GM19455 (cell line): ENCODE results near the gene OR52E1.
"Not testable (repeated sequence)": the region's sequence is repeated elsewhere in the genome, so short reads cannot be mapped to it uniquely, and the experiment has no call there.

Source experiments
- ATAC-seq: cut with Tn5 transposase; IDR thresholded peaks from one replicate; pipeline ENCODE4 v1.9.1; 2021; ENCODE audit not compliant: unreplicated experiment

The OR52E1 gene

GRCh38 chr11:5069272-5069671 is at the start of gene OR52E1:
TSS of gene OR52E1 (plus strand) at chr11:5069572.
- ATAC-seq = no peak

GRCh38 chr11:5021996-5022395 is 47.4 kb upstream of the OR52E1 start:
- no peak for ATAC-seq

- ATAC-seq = no peak
These were observed 32.7 kb upstream of the OR52E1 start for GRCh38 chr11:5036669-5037068.

GRCh38 chr11:5037926-5038325 is 31.4 kb upstream of the OR52E1 start:
- ATAC-seq = no peak

- no peak for ATAC-seq
These were observed 31.0 kb upstream of the OR52E1 start for GRCh38 chr11:5038341-5038740.

GRCh38 chr11:5040876-5041275 is 28.5 kb upstream of the OR52E1 start:
- no peak for ATAC-seq

- no peak for ATAC-seq
These were observed 27.3 kb upstream of the OR52E1 start for GRCh38 chr11:5042091-5042490.

- ATAC-seq = no peak
These were observed 26.0 kb upstream of the OR52E1 start for GRCh38 chr11:5043380-5043779.

- ATAC-seq = no peak
These were observed 23.1 kb upstream of the OR52E1 start, which contains the start of gene OR52J3 for GRCh38 chr11:5046226-5046625. TSS of gene OR52J3 (plus strand) at chr11:5046526. CDS start at chr11:5046526, 0 bp downstream.

GRCh38 chr11:5046754-5047330 is 22.5 kb upstream of the OR52E1 start:
- no peak for ATAC-seq

GRCh38 chr11:5058679-5059078 is 10.7 kb upstream of the OR52E1 start:
- not testable (repeated sequence) for ATAC-seq

- no peak for ATAC-seq
These were observed 10.0 kb upstream of the OR52E1 start, which contains the start of gene OR52E2 for GRCh38 chr11:5059391-5059790. TSS of gene OR52E2 (minus strand) at chr11:5059627. CDS start at chr11:5059627, 0 bp downstream.

- ATAC-seq = no peak
These were observed 4.3 kb upstream of the OR52E1 start for GRCh38 chr11:5065027-5065426.

GRCh38 chr11:5071799-5072198 is 2.4 kb downstream of the OR52E1 start:
- no peak for ATAC-seq

- ATAC-seq = no peak
These were observed 12.0 kb downstream of the OR52E1 start for GRCh38 chr11:5081405-5081804.

- ATAC-seq = no peak
These were observed 14.2 kb downstream of the OR52E1 start for GRCh38 chr11:5083602-5084001.

GRCh38 chr11:5088556-5088955 is 19.2 kb downstream of the OR52E1 start:
- ATAC-seq = no peak

- no peak for ATAC-seq
These were observed 21.3 kb downstream of the OR52E1 start for GRCh38 chr11:5090668-5091067.

GRCh38 chr11:5092821-5093585 is 23.6 kb downstream of the OR52E1 start:
- ATAC-seq = no peak

GRCh38 chr11:5096011-5096410 is 26.6 kb downstream of the OR52E1 start:
- ATAC-seq = no peak

- ATAC-seq = no peak
These were observed 32.9 kb downstream of the OR52E1 start for GRCh38 chr11:5102246-5102645.

GRCh38 chr11:5103066-5103465 is 33.7 kb downstream of the OR52E1 start:
- ATAC-seq = no peak
